Ovary (tissue), 3 donors: ENCODE data around the gene CCR1.

Experiments
- EP300 ChIP-seq: sonication (generic); formaldehyde crosslinking; IDR thresholded peaks from one replicate; pipeline ENCODE4 v1.6.1; 2017; ENCODE audit warnings: antibody characterized with exemption
- TF ChIP-seq, protein P1 (sequence below), 3 donors: fragments of 450-650 bp in 2 of 3; fragments of 200-600 bp in 1 of 3; IDR thresholded peaks; one replicate each; pipeline versions ENCODE4 v1.5.1 to v1.8.0; 2016 to 2022; ENCODE audit warnings: antibody characterized with exemption in 3 of 3, mild to moderate bottlenecking in 1 of 3
- donor health status: DM: no; HTN: no; CAD: no.

DNA sequence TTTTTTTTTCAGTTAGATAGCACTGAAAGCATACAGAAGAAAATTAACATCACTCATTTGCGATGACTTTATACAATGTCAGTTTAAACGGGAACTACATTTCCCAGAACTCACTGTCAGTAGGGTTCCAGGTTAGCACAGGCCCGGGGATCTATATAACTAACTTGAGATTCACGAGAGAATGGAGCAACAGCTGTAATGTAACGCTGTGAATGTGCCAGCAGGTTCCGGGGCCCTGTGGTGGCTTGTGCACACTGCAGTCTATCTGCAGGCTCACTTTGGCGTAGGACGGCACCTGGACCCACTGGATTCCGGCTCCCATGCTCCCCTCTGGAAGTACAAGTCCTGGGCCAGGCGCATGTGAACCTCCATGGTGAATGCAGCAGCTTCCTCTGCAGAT is 19.4 kb downstream of the CCR1 start:
- TF ChIP-seq, protein P1, sequence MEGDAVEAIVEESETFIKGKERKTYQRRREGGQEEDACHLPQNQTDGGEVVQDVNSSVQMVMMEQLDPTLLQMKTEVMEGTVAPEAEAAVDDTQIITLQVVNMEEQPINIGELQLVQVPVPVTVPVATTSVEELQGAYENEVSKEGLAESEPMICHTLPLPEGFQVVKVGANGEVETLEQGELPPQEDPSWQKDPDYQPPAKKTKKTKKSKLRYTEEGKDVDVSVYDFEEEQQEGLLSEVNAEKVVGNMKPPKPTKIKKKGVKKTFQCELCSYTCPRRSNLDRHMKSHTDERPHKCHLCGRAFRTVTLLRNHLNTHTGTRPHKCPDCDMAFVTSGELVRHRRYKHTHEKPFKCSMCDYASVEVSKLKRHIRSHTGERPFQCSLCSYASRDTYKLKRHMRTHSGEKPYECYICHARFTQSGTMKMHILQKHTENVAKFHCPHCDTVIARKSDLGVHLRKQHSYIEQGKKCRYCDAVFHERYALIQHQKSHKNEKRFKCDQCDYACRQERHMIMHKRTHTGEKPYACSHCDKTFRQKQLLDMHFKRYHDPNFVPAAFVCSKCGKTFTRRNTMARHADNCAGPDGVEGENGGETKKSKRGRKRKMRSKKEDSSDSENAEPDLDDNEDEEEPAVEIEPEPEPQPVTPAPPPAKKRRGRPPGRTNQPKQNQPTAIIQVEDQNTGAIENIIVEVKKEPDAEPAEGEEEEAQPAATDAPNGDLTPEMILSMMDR (IDR thresholded peaks at IDR 0.05): no peak
- TF ChIP-seq EP300: no peak
